ENCODE results near the gene PPP2R5C. TPM values are rescaled to one million over a fixed set of nuclear protein-coding genes. Genes with fewer than 3 reads are reported as not detected.
A peak's percentile ranks its signal among the peaks of the same experiment; 100 is the strongest.

The PPP2R5C gene
- total RNA-seq, 1 experiment from 2014 or later = 89.9 TPM

DNA sequence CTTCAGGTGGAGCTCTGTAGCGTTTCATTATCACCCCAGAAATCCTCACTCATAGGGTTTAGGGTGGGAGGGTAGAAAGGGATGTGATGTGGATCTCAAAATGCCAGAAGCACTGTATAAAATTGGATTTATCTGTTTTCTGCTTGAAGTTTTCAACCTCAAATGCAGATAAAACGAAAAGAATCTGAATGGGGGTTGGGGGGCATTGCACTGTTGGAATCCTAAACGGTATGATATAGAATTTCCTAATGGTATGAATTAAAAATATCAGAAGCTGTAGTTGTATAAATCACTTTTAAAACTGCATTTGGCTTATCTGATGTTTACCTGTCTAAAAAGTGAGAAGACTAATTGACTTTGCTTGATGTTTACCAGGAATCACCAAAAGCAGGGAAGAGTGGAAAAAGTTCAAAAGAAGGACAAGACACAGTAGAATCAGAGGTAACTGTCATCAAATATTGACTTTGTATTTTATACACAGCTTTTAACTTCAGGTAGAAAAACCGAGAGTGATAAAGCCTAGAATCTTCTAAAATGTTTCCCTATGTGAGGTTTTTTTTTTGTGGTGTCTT, 1.1 kb downstream of the PPP2R5C start:
- Mint-ChIP-seq H3K27me3 (ENCODE audit: low read depth) (peaks cover 56% of the 10 kb centered on the region), H3K9me3 (no peaks in the 10 kb centered on the region), H3K4me3 (peak overlapping the region; percentile 84), H3K27ac (no peak overlapping the region), H3K36me3 (no peaks in the 10 kb centered on the region), H3K4me1 (peaks cover 8% of the 10 kb centered on the region)
- no peak for ATAC-seq
- no peak for DNase-seq (ENCODE audit: low spot score)
- TF ChIP-seq ZNF138 (CRISPR knock-in tag; conservative IDR thresholded peaks at IDR 0.05) (no peak), IRF1 (CRISPR knock-in tag; IDR thresholded peaks at IDR 0.05) (no peak), GRHL2 (CRISPR knock-in tag; IDR thresholded peaks at IDR 0.05; ENCODE audit: insufficient replicate concordance, severe bottlenecking) (no peak), HMGA2 (CRISPR knock-in tag; IDR thresholded peaks at IDR 0.05) (no peak), ERG (CRISPR knock-in tag; IDR thresholded peaks at IDR 0.05) (no peak), JAZF1 (CRISPR knock-in tag; IDR thresholded peaks at IDR 0.05) (no peak), NFYB (CRISPR knock-in tag; conservative IDR thresholded peaks at IDR 0.05; ENCODE audit: low read depth) (no peak), TCF7 (CRISPR knock-in tag; IDR thresholded peaks at IDR 0.05; ENCODE audit: low read depth) (no peak)
- TF ChIP-seq, protein P1, sequence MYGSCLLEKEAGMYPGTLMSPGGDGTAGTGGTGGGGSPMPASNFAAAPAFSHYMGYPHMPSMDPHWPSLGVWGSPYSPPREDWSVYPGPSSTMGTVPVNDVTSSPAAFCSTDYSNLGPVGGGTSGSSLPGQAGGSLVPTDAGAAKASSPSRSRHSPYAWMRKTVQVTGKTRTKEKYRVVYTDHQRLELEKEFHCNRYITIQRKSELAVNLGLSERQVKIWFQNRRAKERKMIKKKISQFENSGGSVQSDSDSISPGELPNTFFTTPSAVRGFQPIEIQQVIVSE (CRISPR knock-in tag; IDR thresholded peaks at IDR 0.05; ENCODE audit: borderline replicate concordance) = no peak
- CTCF ChIA-PET = interaction anchor here (1.2 kb wide), 2 partner anchors 8 to 56 kb away, joined by 3 to 9 read pairs; no protein-coding TSS in a partner anchor
- POLR2A ChIA-PET = interaction anchor here (0.7 to 1.0 kb wide), 3 partner anchors 8 to 47 kb away, joined by 3 read pairs; no protein-coding TSS in a partner anchor

DNA sequence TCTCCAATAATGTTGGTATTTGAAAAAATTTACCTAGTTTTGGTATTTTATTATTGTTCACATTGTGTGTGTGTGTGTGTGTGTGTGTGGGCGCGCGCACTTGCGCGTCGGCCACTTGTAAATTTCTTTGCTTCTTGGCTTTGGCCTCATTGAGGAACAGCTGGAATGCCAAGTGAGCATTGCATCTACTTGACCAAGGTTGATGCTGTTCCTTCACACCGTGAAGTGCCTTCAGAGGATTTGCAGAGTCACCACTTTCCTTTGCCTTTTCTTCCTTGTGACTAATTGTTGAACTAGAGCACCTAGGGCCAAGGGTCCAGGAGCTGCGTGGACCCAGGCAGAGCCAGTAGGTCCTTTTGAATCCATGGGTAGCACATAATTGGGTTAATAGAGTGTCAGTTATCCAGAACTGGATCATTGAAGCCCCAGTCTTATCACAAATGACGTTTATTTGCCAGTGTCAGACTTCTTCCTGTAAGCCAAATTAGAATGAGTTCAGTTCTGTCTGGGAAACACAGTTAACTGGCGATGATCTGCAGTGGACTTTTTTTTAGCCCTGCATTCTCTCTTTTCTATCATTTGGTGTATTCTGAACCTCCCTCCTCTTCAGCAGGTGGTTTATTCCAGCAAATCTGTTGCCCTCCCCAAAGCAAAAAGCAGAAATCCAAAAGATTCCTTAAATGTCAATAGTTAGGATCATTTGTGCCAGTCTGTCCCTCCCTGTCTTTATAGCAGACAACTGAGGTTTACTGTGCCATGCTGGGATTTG, 2.6 kb downstream of the PPP2R5C start:
- no peak for ATAC-seq
- no peak for DNase-seq (ENCODE audit: low spot score)
- POLR2A ChIA-PET = interaction anchor here (0.6 kb wide), 2 partner anchors 67 to 1829 kb away, joined by 3 to 4 read pairs; no protein-coding TSS in a partner anchor
- CTCF ChIA-PET = interaction anchor here (0.7 to 1.2 kb wide), 2 partner anchors 57 to 376 kb away, joined by 3 to 4 read pairs; no protein-coding TSS in a partner anchor
- Mint-ChIP-seq H3K9me3 (no peaks in the 10 kb centered on the region), H3K4me3 (peak overlapping the region; percentile 31; the same call in 1 of the 2 replicates), H3K27me3 (ENCODE audit: low read depth) (peaks cover 46% of the 10 kb centered on the region), H3K4me1 (peaks cover 8% of the 10 kb centered on the region), H3K36me3 (no peaks in the 10 kb centered on the region), H3K27ac (no peak overlapping the region)
- TF ChIP-seq PREB (CRISPR knock-in tag; IDR thresholded peaks at IDR 0.05; ENCODE audit: borderline replicate concordance) (no peak), NR3C1 (CRISPR knock-in tag; conservative IDR thresholded peaks at IDR 0.05; ENCODE audit: low read depth) (no peak), ESRRA (CRISPR knock-in tag; IDR thresholded peaks at IDR 0.05; ENCODE audit: borderline replicate concordance) (no peak), ZNF138 (CRISPR knock-in tag; conservative IDR thresholded peaks at IDR 0.05) (no peak), SMAD4 (CRISPR knock-in tag; IDR thresholded peaks at IDR 0.05) (no peak), CTCF (IDR thresholded peaks at IDR 0.05) (no peak)
- TF ChIP-seq, protein P2, sequence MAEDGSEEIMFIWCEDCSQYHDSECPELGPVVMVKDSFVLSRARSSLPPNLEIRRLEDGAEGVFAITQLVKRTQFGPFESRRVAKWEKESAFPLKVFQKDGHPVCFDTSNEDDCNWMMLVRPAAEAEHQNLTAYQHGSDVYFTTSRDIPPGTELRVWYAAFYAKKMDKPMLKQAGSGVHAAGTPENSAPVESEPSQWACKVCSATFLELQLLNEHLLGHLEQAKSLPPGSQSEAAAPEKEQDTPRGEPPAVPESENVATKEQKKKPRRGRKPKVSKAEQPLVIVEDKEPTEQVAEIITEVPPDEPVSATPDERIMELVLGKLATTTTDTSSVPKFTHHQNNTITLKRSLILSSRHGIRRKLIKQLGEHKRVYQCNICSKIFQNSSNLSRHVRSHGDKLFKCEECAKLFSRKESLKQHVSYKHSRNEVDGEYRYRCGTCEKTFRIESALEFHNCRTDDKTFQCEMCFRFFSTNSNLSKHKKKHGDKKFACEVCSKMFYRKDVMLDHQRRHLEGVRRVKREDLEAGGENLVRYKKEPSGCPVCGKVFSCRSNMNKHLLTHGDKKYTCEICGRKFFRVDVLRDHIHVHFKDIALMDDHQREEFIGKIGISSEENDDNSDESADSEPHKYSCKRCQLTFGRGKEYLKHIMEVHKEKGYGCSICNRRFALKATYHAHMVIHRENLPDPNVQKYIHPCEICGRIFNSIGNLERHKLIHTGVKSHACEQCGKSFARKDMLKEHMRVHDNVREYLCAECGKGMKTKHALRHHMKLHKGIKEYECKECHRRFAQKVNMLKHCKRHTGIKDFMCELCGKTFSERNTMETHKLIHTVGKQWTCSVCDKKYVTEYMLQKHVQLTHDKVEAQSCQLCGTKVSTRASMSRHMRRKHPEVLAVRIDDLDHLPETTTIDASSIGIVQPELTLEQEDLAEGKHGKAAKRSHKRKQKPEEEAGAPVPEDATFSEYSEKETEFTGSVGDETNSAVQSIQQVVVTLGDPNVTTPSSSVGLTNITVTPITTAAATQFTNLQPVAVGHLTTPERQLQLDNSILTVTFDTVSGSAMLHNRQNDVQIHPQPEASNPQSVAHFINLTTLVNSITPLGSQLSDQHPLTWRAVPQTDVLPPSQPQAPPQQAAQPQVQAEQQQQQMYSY (CRISPR knock-in tag; IDR thresholded peaks at IDR 0.05) = no peak
- TF ChIP-seq, protein P3, sequence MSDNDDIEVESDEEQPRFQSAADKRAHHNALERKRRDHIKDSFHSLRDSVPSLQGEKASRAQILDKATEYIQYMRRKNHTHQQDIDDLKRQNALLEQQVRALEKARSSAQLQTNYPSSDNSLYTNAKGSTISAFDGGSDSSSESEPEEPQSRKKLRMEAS (CRISPR knock-in tag; IDR thresholded peaks at IDR 0.05) = no peak

All from WTC11 (cell line).